Heart left ventricle (tissue), 13 donors: Measurements from ENCODE around the gene GPC3.

ENCODE experiments used
- POLR2A ChIP-seq, 2 donors: fragments of 450-650 bp; IDR thresholded peaks; one replicate each; pipeline ENCODE4 v1.6.1; 2017; ENCODE audit warnings: antibody characterized with exemption in 2 of 2, mild to moderate bottlenecking in 2 of 2, moderate library complexity in 2 of 2
- TF ChIP-seq, protein P1 (sequence below), 12 donors: fragments of 200-600 bp; sonication (generic) in 4 of 12; IDR thresholded peaks; one replicate each; pipeline versions ENCODE4 v1.5.0 to v1.8.0; 2018 to 2022; ENCODE audit warnings: antibody characterized with exemption in 12 of 12, mild to moderate bottlenecking in 5 of 12
- donor health status: ischemic (EF 13 %, LVEDD 7.1; RV severe dilation, severe dysfunction).
- donor health status: DM: no; HTN: yes; CAD: no.
- donor health status: DM: no; HTN: no; CAD: no.
- donor health status: ischemic (EF 25% LVEDD 6.9; RV normal size, moderate dysfunction).
- donor health status: ischemic (EF 25% LVEDD 5.7; RV mildly dilated, moderate dysfunction).
- donor health status: ischemic (EF 35%, LVEDD 5.7; RV mildly dilated, moderate dysfunction).
- donor health status: nonischemic (EF 11% LVEDD 7.7; RV severe dilation, severe dysfunction).
- donor health status: DM: yes; HTN: yes; CAD: no.
- donor health status: PGD.
- donor health status: ischemic (EF 29% LVEDD 5.4; RV normal size, mild dysfunction).
- donor health status: nonischemic (EF 23%, LVEDD 6.1; RV moderate dilation, normal function).

DNA sequence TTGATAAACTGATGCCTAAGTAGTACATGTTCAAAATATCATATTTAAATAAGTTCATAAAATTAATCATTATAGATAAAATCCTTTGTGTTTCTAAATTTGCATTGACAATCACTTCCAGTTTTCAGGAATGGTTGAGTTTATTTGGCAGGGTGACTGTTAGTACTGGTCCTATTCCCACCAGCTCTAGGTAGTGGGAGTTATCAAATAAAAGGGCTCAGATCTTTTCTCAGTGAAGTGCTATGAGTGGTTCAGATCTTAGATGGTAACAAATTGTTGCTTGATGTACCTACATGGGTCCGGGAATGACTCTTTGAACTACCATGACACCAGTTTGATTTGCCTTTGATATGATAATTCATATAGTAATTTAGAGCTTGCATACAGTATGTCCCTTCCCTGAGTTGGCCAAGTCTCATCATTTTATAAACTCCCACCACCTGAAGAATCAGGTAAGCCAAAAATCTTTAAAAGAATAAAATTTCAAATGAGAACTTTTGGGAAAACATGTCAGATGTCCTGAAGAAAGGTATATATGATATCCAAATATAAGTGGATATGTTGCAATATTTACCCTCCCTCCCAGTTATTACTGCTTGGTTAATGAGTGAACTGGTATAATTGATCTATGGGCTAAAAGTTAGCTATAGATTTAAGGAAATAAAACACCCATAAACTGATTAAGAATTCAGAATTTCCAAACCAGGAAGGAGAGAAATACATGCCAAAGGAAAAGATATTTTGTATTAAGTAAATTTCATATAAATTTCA, 28.6 kb downstream of the GPC3 start:
- TF ChIP-seq, protein P1, sequence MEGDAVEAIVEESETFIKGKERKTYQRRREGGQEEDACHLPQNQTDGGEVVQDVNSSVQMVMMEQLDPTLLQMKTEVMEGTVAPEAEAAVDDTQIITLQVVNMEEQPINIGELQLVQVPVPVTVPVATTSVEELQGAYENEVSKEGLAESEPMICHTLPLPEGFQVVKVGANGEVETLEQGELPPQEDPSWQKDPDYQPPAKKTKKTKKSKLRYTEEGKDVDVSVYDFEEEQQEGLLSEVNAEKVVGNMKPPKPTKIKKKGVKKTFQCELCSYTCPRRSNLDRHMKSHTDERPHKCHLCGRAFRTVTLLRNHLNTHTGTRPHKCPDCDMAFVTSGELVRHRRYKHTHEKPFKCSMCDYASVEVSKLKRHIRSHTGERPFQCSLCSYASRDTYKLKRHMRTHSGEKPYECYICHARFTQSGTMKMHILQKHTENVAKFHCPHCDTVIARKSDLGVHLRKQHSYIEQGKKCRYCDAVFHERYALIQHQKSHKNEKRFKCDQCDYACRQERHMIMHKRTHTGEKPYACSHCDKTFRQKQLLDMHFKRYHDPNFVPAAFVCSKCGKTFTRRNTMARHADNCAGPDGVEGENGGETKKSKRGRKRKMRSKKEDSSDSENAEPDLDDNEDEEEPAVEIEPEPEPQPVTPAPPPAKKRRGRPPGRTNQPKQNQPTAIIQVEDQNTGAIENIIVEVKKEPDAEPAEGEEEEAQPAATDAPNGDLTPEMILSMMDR (IDR thresholded peaks at IDR 0.05), result no peak
- no peak for TF ChIP-seq POLR2A (IDR thresholded peaks at IDR 0.05)
